HCT116 (cell line): Measurements from ENCODE around the gene TSPAN14. TPM values are rescaled to one million over a fixed set of nuclear protein-coding genes. Genes with fewer than 3 reads are reported as not detected.

Experiments used
- ATAC-seq: fragments of 200-7000 bp; cut with Tn5 transposase; 2 replicates; pipeline ENCODE4 v1.9.1; 2020; ENCODE audit warnings: mild to moderate bottlenecking, moderate library complexity
- BruUV-seq: library from RNA; stranded (reverse); fragments of 400-500 nt; replicated peaks from 2 replicates; lab custom pipeline; 2021; lab: Mats Ljungman, UMichigan
- CTCF ChIA-PET: fragments of 300-600 bp; sonication (Branson Sonifier 250); formaldehyde crosslinking; loops from one replicate; lab custom pipeline; 2021; ENCODE audit warnings: antibody characterized with exemption; lab: Charles Lee
- POLR2A ChIA-PET: fragments of 300-600, 350-600 bp; sonication (Branson Sonifier 250); formaldehyde crosslinking; loops from one replicate; lab custom pipeline; 2021; ENCODE audit warnings: antibody characterized with exemption; lab: Charles Lee
- RAD21 ChIA-PET, 2 experiments: fragments of 300-600 bp; sonication (Branson Sonifier 250); formaldehyde crosslinking; loops; one replicate each; lab custom pipeline; 2023; ENCODE audit warnings: low total read pairs in 2 of 2; ENCODE audit not compliant: uncharacterized antibody in 2 of 2, unreplicated experiment in 2 of 2, low non-redundant PET in 1 of 2; lab: Charles Lee
- DNase-seq: peaks from one replicate; pipeline ENCODE4 v3.0.0-alpha.2; 2010; ENCODE audit warnings: low read depth, low spot score
- H2AFZ ChIP-seq: fragments of 200-600 bp; shearing (Covaris generic), sonication (generic); 2 replicates; pipeline ENCODE4 v1.6.1; 2017; ENCODE audit warnings: low read depth, mixed run types, mixed read lengths, antibody characterized with exemption, low read length; ENCODE audit not compliant: poor library complexity, severe bottlenecking
- H3K27ac ChIP-seq: 2 replicates; pipeline ENCODE4 v1.5.1; 2012; ENCODE audit warnings: low read depth, low read length
- H3K27me3 ChIP-seq: fragments of 200-600 bp; sonication (generic); 2 replicates; pipeline ENCODE4 v1.6.1; 2016; ENCODE audit warnings: mixed run types, low read length, mixed read lengths; ENCODE audit not compliant: insufficient read depth
- H3K36me3 ChIP-seq, 2 experiments: fragments of 200-500 bp in 1 of 2; fragments of 200-600 bp in 1 of 2; sonication (Bioruptor generic) in 1 of 2; sonication (generic) in 1 of 2; 2 replicates each; pipeline versions ENCODE4 v1.5.1 to v1.6.1; 2014 to 2016; ENCODE audit warnings: low read length in 2 of 2, inconsistent platforms in 1 of 2, mixed read lengths in 1 of 2, mixed run types in 1 of 2; ENCODE audit not compliant: insufficient read depth in 2 of 2, control insufficient read depth in 1 of 2
- H3K4me1 ChIP-seq, 2 experiments: fragments of 200-600 bp in 1 of 2; sonication (generic) in 1 of 2; 2 replicates each; pipeline versions ENCODE4 v1.5.1 to v1.6.1; 2012 to 2017; ENCODE audit warnings: low read length in 2 of 2, inconsistent platforms in 1 of 2, mild to moderate bottlenecking in 1 of 2, mixed read lengths in 1 of 2, mixed run types in 1 of 2, moderate library complexity in 1 of 2; ENCODE audit not compliant: insufficient read depth in 2 of 2, control insufficient read depth in 1 of 2
- H3K4me2 ChIP-seq: fragments of 200-600 bp; sonication (generic); 2 replicates; pipeline ENCODE4 v1.6.1; 2017; ENCODE audit warnings: mixed run types, low read length, mixed read lengths
- H3K4me3 ChIP-seq, 2 experiments: fragments of 200-600 bp in 1 of 2; sonication (generic) in 1 of 2; replicated peaks in 1 of 2; 2 replicates each; pipeline ENCODE4 v1.5.1; 2011 to 2016; ENCODE audit warnings: low read length in 2 of 2, control low read depth in 1 of 2, low read depth in 1 of 2, mild to moderate bottlenecking in 1 of 2, mixed read lengths in 1 of 2, mixed run types in 1 of 2
- H3K79me2 ChIP-seq: fragments of 200-600 bp; sonication (generic); 2 replicates; pipeline ENCODE4 v1.6.1; 2017; ENCODE audit warnings: mild to moderate bottlenecking, mixed run types, low read length, moderate library complexity, mixed read lengths; ENCODE audit not compliant: insufficient read depth
- H3K9ac ChIP-seq: fragments of 200-600 bp; sonication (generic); 2 replicates; pipeline ENCODE4 v1.6.1; 2016; ENCODE audit warnings: low read length, mixed read lengths
- H3K9me2 ChIP-seq: fragments of 200-600 bp; sonication (generic), shearing (Covaris generic); 2 replicates; pipeline ENCODE4 v1.6.1; 2017; ENCODE audit warnings: mixed run types, mild to moderate bottlenecking, moderate library complexity; ENCODE audit not compliant: insufficient read depth
- H3K9me3 ChIP-seq, 2 experiments: fragments of 200-500 bp in 1 of 2; fragments of 200-600 bp in 1 of 2; sonication (Bioruptor generic) in 1 of 2; sonication (generic) in 1 of 2; 2 replicates each; pipeline ENCODE4 v1.6.1; 2014 to 2017; ENCODE audit warnings: low read length in 2 of 2, mixed read lengths in 2 of 2, inconsistent platforms in 1 of 2, low read depth in 1 of 2, mild to moderate bottlenecking in 1 of 2, mixed run types in 1 of 2, moderate library complexity in 1 of 2; ENCODE audit not compliant: control insufficient read depth in 1 of 2, insufficient read depth in 1 of 2
- H4K20me1 ChIP-seq: fragments of 200-600 bp; sonication (generic), shearing (Covaris generic); 2 replicates; pipeline ENCODE4 v1.6.1; 2017; ENCODE audit warnings: mixed run types, mild to moderate bottlenecking, moderate library complexity; ENCODE audit not compliant: insufficient read depth
- ELF1 ChIP-seq: IDR thresholded peaks from 2 replicates; pipeline ENCODE4 v1.6.1; 2012; ENCODE audit warnings: low read depth, borderline replicate concordance
- EZH2 ChIP-seq: fragments of 200-600 bp; sonication (generic); IDR thresholded peaks from 2 replicates; pipeline ENCODE4 v1.6.1; 2017; ENCODE audit warnings: antibody characterized with exemption, mixed run types
- EZH2phosphoT487 ChIP-seq: fragments of 200-600 bp; IDR thresholded peaks from 2 replicates; pipeline ENCODE4 v1.6.1; 2018; ENCODE audit warnings: antibody characterized with exemption, borderline replicate concordance
- POLR2A ChIP-seq: IDR thresholded peaks from 2 replicates; pipeline ENCODE4 v1.7.0; 2011; ENCODE audit warnings: borderline replicate concordance; ENCODE audit not compliant: insufficient read depth, insufficient read length; ENCODE audit errors: extremely low read depth
- REST ChIP-seq: IDR thresholded peaks from 2 replicates; pipeline ENCODE4 v1.6.1; 2012; ENCODE audit warnings: low read depth
- SIN3A ChIP-seq: IDR thresholded peaks from 2 replicates; pipeline ENCODE4 v1.6.1; 2012; ENCODE audit warnings: low read depth
- SP1 ChIP-seq: IDR thresholded peaks from 2 replicates; pipeline ENCODE4 v1.6.1; 2012; ENCODE audit warnings: low read depth
- SRF ChIP-seq: IDR thresholded peaks from 2 replicates; pipeline ENCODE4 v1.6.1; 2012; ENCODE audit warnings: low read depth
- TCF7L2 ChIP-seq: IDR thresholded peaks from 2 replicates; pipeline ENCODE4 v1.7.0; 2011; ENCODE audit warnings: borderline replicate concordance, inconsistent platforms; ENCODE audit not compliant: insufficient read depth, insufficient read length; ENCODE audit errors: extremely low read depth
- ZBTB33 ChIP-seq: IDR thresholded peaks from 2 replicates; pipeline ENCODE4 v1.6.1; 2011; ENCODE audit warnings: mild to moderate bottlenecking, low read length, moderate library complexity; ENCODE audit not compliant: insufficient replicate concordance; ENCODE audit errors: extremely low read depth
- ZFX ChIP-seq: fragments of 450-650 bp; IDR thresholded peaks from 2 replicates; pipeline ENCODE4 v1.6.1; 2017
- ZNF274 ChIP-seq: fragments of 200-500 bp; sonication (Bioruptor generic); IDR thresholded peaks from 2 replicates; pipeline ENCODE4 v1.6.1; 2014; ENCODE audit warnings: mild to moderate bottlenecking, low read depth, low read length, inconsistent platforms
- intact Hi-C: fragments of 100-400 bp; cut with micrococcal nuclease; formaldehyde crosslinking; loops from 2 replicates; pipeline ENCODE4 v1.10.0; 2022
- total RNA-seq: library from RNA; stranded (reverse); gene quantifications from one replicate; pipeline ENCODE4 v1.2.1, GENCODE V29; 2021; ENCODE audit not compliant: unreplicated experiment

TSPAN14 gene
- total RNA-seq, 1 experiment from 2014 or later: 86.8 TPM

GRCh38 chr10:80406204-80406603 is 47.9 kb upstream of the TSPAN14 start:
- H3K9me2 ChIP-seq: no peaks in the 10 kb centered on the region
- ChIA-PET RAD21 (no interaction called here), CTCF (interaction anchor here (1.1 to 2.2 kb wide), 3 partner anchors 28 to 99 kb away, joined by 3 to 13 read pairs (median 3); no protein-coding TSS in a partner anchor), POLR2A (no interaction called here)
- TF ChIP-seq ELF1 (no peak), SRF (no peak), TCF7L2 (no peak), EZH2 (no peak), REST (no peak), ZBTB33 (no peak), ZFX (no peak), EZH2phosphoT487 (no peak), POLR2A (no peak), ZNF274 (no peak), SIN3A (no peak), SP1 (no peak)
- BruUV-seq: no TSS peak
- intact Hi-C loops: no loop called here
- DNase-seq (no peak), ATAC-seq (no peak)
- no peak overlapping the region for H3K4me2 ChIP-seq
- H3K27ac ChIP-seq: no peak overlapping the region
- no peak overlapping the region for H3K9ac ChIP-seq
- no peaks in the 10 kb centered on the region for H3K79me2 ChIP-seq
- no peaks in the 10 kb centered on the region for H3K27me3 ChIP-seq
- no peak overlapping the region for H3K4me3 ChIP-seq
- peaks cover 3 to 12% of the 10 kb centered on the region in 2 experiments; a peak in 3 of 4 replicates for H3K4me1 ChIP-seq
- no peaks in the 10 kb centered on the region for H3K9me3 ChIP-seq
- H4K20me1 ChIP-seq: no peaks in the 10 kb centered on the region
- H2AFZ ChIP-seq: no peak overlapping the region
- H3K36me3 ChIP-seq: no peaks in the 10 kb centered on the region
